HL-60 (cell line): ENCODE measurements around the gene NPFF.
A peak's percentile ranks its signal among the peaks of the same experiment; 100 is the strongest.

Experiments used
- DNase-seq, 2 experiments: peaks; one replicate each; pipeline ENCODE4 v3.0.0-alpha.2; 2010 to 2020; ENCODE audit warnings: low read depth in 1 of 2, low spot score in 1 of 2
- H3K27ac ChIP-seq: fragments of 250-450 bp; sonication (Bioruptor Pico); replicated peaks from 2 replicates; pipeline ENCODE4 v1.5.1; 2020; ENCODE audit warnings: mild to moderate bottlenecking, moderate library complexity
- H3K27me3 ChIP-seq: fragments of 250-450 bp; sonication (Bioruptor Pico); 2 replicates; pipeline ENCODE4 v1.5.1; 2021; ENCODE audit warnings: mild to moderate bottlenecking, moderate library complexity; ENCODE audit not compliant: insufficient read depth, poor library complexity, severe bottlenecking
- H3K4me3 ChIP-seq: replicated peaks from 2 replicates; pipeline ENCODE4 v1.5.1; 2011; ENCODE audit warnings: mild to moderate bottlenecking, control low read depth, low read length; ENCODE audit not compliant: insufficient read depth
- GABPA ChIP-seq: IDR thresholded peaks from 2 replicates; pipeline ENCODE4 v1.6.1; 2012; ENCODE audit warnings: low read depth
- POLR2AphosphoS5 ChIP-seq: IDR thresholded peaks from 2 replicates; pipeline ENCODE4 v1.6.1; 2012; ENCODE audit warnings: low read depth
- REST ChIP-seq: IDR thresholded peaks from 2 replicates; pipeline ENCODE4 v1.6.1; 2012; ENCODE audit warnings: low read depth; ENCODE audit not compliant: insufficient replicate concordance
- SPI1 ChIP-seq: IDR thresholded peaks from 2 replicates; pipeline ENCODE4 v1.6.1; 2012; ENCODE audit warnings: low read depth, mild to moderate bottlenecking, borderline replicate concordance
- TF ChIP-seq, protein P1 (sequence below): IDR thresholded peaks from one replicate; pipeline ENCODE4 v1.5.1; 2011; ENCODE audit warnings: low read length, control low read depth, inconsistent platforms; ENCODE audit not compliant: insufficient read depth

NPFF gene

DNA sequence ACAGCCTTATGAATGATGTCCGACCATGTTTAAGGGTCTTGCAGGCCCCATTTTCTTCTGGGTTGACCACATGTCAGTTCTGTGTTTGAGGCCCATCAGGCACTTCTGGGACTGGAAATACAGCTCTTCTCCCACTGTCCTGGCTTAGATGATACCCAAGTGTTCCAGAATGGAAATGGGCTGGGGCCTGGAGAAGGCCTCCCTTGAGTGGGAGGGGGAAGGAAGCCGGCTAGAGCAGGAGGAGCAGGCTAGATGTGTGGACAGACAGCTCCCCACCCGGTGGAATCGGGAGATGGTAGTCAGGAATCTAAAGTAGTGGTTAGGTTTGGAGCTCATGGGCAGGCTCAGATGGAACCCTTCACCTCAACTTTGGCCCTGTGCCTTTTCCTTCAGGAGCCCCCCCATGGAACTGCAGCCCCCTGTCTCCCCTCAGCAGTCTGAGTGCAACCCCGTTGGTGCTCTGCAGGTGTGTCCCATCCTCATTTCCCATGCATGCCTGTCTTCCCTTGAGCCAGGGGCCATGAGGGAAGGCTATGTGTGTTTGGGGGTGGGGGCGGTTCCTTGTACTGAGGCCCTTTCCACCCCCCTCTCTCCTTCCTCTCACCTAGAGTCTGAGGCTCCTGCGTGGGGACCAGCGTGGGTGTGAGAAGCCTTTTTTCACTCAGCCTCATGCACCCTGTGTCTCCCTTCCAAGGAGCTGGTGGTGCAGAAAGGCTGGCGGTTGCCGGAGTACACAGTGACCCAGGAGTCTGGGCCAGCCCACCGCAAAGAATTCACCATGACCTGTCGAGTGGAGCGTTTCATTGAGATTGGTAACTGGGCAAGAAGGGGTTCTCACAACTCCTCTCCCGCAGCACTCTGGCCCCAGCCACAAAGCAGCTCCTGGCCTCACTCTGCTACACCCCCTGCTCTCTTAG, 3.0 kb downstream of the NPFF start:
- TF ChIP-seq REST (no peak), GABPA (no peak), POLR2AphosphoS5 (no peak), SPI1 (no peak)
- TF ChIP-seq, protein P1, sequence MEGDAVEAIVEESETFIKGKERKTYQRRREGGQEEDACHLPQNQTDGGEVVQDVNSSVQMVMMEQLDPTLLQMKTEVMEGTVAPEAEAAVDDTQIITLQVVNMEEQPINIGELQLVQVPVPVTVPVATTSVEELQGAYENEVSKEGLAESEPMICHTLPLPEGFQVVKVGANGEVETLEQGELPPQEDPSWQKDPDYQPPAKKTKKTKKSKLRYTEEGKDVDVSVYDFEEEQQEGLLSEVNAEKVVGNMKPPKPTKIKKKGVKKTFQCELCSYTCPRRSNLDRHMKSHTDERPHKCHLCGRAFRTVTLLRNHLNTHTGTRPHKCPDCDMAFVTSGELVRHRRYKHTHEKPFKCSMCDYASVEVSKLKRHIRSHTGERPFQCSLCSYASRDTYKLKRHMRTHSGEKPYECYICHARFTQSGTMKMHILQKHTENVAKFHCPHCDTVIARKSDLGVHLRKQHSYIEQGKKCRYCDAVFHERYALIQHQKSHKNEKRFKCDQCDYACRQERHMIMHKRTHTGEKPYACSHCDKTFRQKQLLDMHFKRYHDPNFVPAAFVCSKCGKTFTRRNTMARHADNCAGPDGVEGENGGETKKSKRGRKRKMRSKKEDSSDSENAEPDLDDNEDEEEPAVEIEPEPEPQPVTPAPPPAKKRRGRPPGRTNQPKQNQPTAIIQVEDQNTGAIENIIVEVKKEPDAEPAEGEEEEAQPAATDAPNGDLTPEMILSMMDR, result no peak
- no peaks in the 10 kb centered on the region for H3K27me3 ChIP-seq
- no peak for DNase-seq
- H3K4me3 ChIP-seq, result no peak overlapping the region
- H3K27ac ChIP-seq, result no peak overlapping the region

DNA sequence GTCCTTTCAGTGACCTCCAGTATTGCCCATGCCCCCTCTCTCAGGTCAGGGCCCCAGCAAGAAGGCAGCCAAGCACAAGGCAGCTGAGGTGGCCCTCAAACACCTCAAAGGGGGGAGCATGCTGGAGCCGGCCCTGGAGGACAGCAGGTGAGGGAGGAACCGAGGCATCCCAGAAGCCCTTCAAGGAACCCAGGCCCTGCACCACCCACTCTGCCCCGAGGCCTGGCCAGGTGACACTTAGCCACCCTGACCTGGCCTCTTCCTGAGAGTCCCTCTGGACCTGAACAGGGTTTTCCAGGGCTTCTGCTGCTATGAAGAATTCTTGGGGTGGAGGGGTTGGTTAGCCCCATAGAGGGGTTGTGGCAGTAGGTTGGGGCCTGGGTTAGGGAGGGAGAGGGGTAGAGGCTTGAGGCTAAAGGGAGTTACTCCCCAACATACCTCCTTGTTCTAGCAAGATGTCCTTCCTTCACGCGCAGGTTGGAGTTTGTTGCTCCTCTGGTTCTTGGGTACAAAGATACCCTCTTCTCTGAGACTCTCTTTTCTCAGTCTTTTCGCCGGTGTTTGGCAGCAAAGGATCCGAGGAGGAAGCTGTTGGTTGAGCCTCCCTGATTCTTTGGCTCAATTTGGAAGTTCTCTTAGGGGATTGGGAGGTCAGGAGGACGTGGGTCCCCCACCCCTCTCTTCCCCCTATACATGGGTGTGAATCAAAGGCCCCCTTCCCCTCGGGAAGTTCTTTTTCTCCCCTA, 4.1 kb downstream of the NPFF start:
- Histone ChIP-seq H3K4me3 (peak overlapping the region; percentile 84), H3K27me3 (no peaks in the 10 kb centered on the region), H3K27ac (peak overlapping the region; percentile 97)
- DNase-seq, result no peak
- TF ChIP-seq REST (no peak), POLR2AphosphoS5 (no peak), SPI1 (no peak)
- TF ChIP-seq, protein P1, result no peak

- peak overlapping the region; percentile 84 for H3K4me3 ChIP-seq
- TF ChIP-seq, protein P1, result no peak
- TF ChIP-seq GABPA, result no peak
- TF ChIP-seq REST, result no peak
- TF ChIP-seq SPI1, result no peak
- no peak for TF ChIP-seq POLR2AphosphoS5
- no peaks in the 10 kb centered on the region for H3K27me3 ChIP-seq
- peak in 1 of 2 experiments; percentile 25 for DNase-seq
- H3K27ac ChIP-seq, result peak overlapping the region; percentile 97
These were observed 5.0 kb downstream of the NPFF start for GRCh38 chr12:53502331-53502730.
